Measurements from ENCODE around the gene PPP2R2C.

The PPP2R2C gene

GRCh38 chr4:6422105-6422504, 50.3 kb downstream of the PPP2R2C start:
- no peak for DNase-seq

GRCh38 chr4:6421397-6421796, 51.0 kb downstream of the PPP2R2C start:
- DNase-seq, result no peak

GRCh38 chr4:6420972-6421371, 51.4 kb downstream of the PPP2R2C start:
- DNase-seq, result no peak

- DNase-seq, result no peak
Observed at GRCh38 chr4:6420036-6420435, 52.4 kb downstream of the PPP2R2C start.

- no peak for DNase-seq
Observed at GRCh38 chr4:6419452-6420028, 52.9 kb downstream of the PPP2R2C start.

GRCh38 chr4:6418193-6418755, 54.1 kb downstream of the PPP2R2C start:
- no peak for DNase-seq

GRCh38 chr4:6417516-6418050, 54.8 kb downstream of the PPP2R2C start:
- no peak for DNase-seq

- DNase-seq, result peak; percentile 62
Observed at GRCh38 chr4:6416518-6417286, 55.7 kb downstream of the PPP2R2C start.

GRCh38 chr4:6415031-6415705, 57.2 kb downstream of the PPP2R2C start:
- DNase-seq, result no peak

- DNase-seq, result no peak
Observed at GRCh38 chr4:6414578-6414977, 57.8 kb downstream of the PPP2R2C start.

GRCh38 chr4:6410664-6411063, 61.8 kb downstream of the PPP2R2C start:
- no peak for DNase-seq

- no peak for DNase-seq
Observed at GRCh38 chr4:6410068-6410467, 62.3 kb downstream of the PPP2R2C start.

GRCh38 chr4:6409381-6409780, 63.0 kb downstream of the PPP2R2C start:
- no peak for DNase-seq

GRCh38 chr4:6408263-6408662, 64.2 kb downstream of the PPP2R2C start:
- DNase-seq, result no peak

- peak; percentile 80 for DNase-seq
Observed at GRCh38 chr4:6405397-6405706, 67.1 kb downstream of the PPP2R2C start.

GRCh38 chr4:6404611-6405396, 67.6 kb downstream of the PPP2R2C start:
- DNase-seq, result no peak

- peak; percentile 69 for DNase-seq
Observed at GRCh38 chr4:6403400-6403685, 69.1 kb downstream of the PPP2R2C start.

GRCh38 chr4:6402566-6403399, 69.6 kb downstream of the PPP2R2C start:
- peak; percentile 69 for DNase-seq

- no peak for DNase-seq
Observed at GRCh38 chr4:6401797-6402196, 70.6 kb downstream of the PPP2R2C start.

GRCh38 chr4:6396696-6397236, 75.6 kb downstream of the PPP2R2C start:
- DNase-seq, result no peak

GRCh38 chr4:6395466-6396228, 76.8 kb downstream of the PPP2R2C start:
- peak; percentile 7 for DNase-seq
